Measurements from ENCODE around the gene ATP6V0D1. TPM values are rescaled to one million over a fixed set of nuclear protein-coding genes. Genes with fewer than 3 reads are reported as not detected.

The ATP6V0D1 gene
- total RNA-seq, 1 experiment from 2014 or later = 43.0 TPM

GRCh38 chr16:67441907-67442306 lies 39.0 kb downstream of the ATP6V0D1 start:
- Histone ChIP-seq H3K9ac (ENCODE audit: extremely low read depth, insufficient read length, low read length) (no peak overlapping the region), H3K4me1 (ENCODE audit: insufficient read depth, low read length) (no peaks in the 10 kb centered on the region), H3T11ph (ENCODE audit: low read length) (no peak overlapping the region), H2BK20ac (ENCODE audit: low read depth, low read length, poor library complexity, severe bottlenecking) (no peak overlapping the region), H3K9me3 (ENCODE audit: control insufficient read depth, low read depth, low read length) (no peaks in the 10 kb centered on the region), H3K56ac (ENCODE audit: insufficient read length, low read depth, low read length) (no peak overlapping the region), H3K18ac (ENCODE audit: insufficient read length, low read depth, low read length) (no peak overlapping the region), H3K79me1 (ENCODE audit: insufficient read depth, low read depth, low read length, poor library complexity, severe bottlenecking) (no peaks in the 10 kb centered on the region), H3K79me2 (ENCODE audit: insufficient read depth, low read length) (no peaks in the 10 kb centered on the region), H4K20me1 (ENCODE audit: control insufficient read depth, insufficient read depth, insufficient read length) (no peaks in the 10 kb centered on the region), H2BK12ac (ENCODE audit: insufficient read length, low read depth, low read length) (no peak overlapping the region), H3K4me2 (ENCODE audit: insufficient read depth, insufficient read length, low read length) (no peak overlapping the region), H4K91ac (ENCODE audit: insufficient read length, low read depth, low read length) (no peak overlapping the region), H3K4ac (ENCODE audit: low read depth, low read length) (no peak overlapping the region), H3K23ac (ENCODE audit: insufficient read length, low read depth, low read length) (no peak overlapping the region), H4K8ac (replicated peaks; ENCODE audit: insufficient read length, low read depth, low read length) (no peak overlapping the region), H4K5ac (ENCODE audit: insufficient read length, low read depth, low read length) (no peak overlapping the region), H3K27me3 (ENCODE audit: insufficient read depth, low read length) (no peaks in the 10 kb centered on the region), H2AFZ (ENCODE audit: low read length) (no peak overlapping the region), H3K23me2 (ENCODE audit: insufficient read length, low read depth, low read length, poor library complexity, severe bottlenecking) (no peaks in the 10 kb centered on the region), H3K14ac (ENCODE audit: insufficient read depth, low read length) (no peak overlapping the region), H2BK5ac (ENCODE audit: insufficient read length, low read length) (no peak overlapping the region), H2BK120ac (ENCODE audit: low read depth, low read length, poor library complexity, severe bottlenecking) (no peak overlapping the region), H2AK5ac (ENCODE audit: insufficient read length, low read length) (no peak overlapping the region), H2BK15ac (ENCODE audit: low read depth, low read length) (no peak overlapping the region), H3K27ac (ENCODE audit: insufficient read length, low read depth, low read length) (no peak overlapping the region)
- WGBS (ENCODE audit: extremely low coverage, insufficient read length, low lambda C conversion rate) = no CpG with 5 or more reads among the region's 5 CpGs
- H3K36me3 Mint-ChIP-seq (ENCODE audit: insufficient read depth in 1 of 3, low read depth in 3 of 3) = peaks cover 13 to 25% (median 17%) of the 10 kb centered on the region in 3 experiments
- no peaks in the 10 kb centered on the region for H3K9me3 Mint-ChIP-seq
- H3K27me3 Mint-ChIP-seq (ENCODE audit: low read depth) = no peaks in the 10 kb centered on the region
- H3K4me1 Mint-ChIP-seq = peaks cover 16 to 17% of the 10 kb centered on the region in 2 experiments
- H3K4me3 Mint-ChIP-seq = no peak overlapping the region
- peak overlapping the region; percentile 32 to 66 (median 33); a peak in 4 of 7 replicates for H3K27ac Mint-ChIP-seq
- TF ChIP-seq CTCF (conservative IDR thresholded peaks at IDR 0.05) = no peak
- DNase-seq = no peak

All from H9 (cell line).